ENCODE measurements around the gene MRNIP. TPM values are rescaled to one million over a fixed set of nuclear protein-coding genes. Genes with fewer than 3 reads are reported as not detected.
"Not testable (repeated sequence)": the region's sequence is repeated elsewhere in the genome, so short reads cannot be mapped to it uniquely, and the experiment has no call there.

MRNIP gene
- total RNA-seq, 1 donor, result 13.0 TPM

DNA sequence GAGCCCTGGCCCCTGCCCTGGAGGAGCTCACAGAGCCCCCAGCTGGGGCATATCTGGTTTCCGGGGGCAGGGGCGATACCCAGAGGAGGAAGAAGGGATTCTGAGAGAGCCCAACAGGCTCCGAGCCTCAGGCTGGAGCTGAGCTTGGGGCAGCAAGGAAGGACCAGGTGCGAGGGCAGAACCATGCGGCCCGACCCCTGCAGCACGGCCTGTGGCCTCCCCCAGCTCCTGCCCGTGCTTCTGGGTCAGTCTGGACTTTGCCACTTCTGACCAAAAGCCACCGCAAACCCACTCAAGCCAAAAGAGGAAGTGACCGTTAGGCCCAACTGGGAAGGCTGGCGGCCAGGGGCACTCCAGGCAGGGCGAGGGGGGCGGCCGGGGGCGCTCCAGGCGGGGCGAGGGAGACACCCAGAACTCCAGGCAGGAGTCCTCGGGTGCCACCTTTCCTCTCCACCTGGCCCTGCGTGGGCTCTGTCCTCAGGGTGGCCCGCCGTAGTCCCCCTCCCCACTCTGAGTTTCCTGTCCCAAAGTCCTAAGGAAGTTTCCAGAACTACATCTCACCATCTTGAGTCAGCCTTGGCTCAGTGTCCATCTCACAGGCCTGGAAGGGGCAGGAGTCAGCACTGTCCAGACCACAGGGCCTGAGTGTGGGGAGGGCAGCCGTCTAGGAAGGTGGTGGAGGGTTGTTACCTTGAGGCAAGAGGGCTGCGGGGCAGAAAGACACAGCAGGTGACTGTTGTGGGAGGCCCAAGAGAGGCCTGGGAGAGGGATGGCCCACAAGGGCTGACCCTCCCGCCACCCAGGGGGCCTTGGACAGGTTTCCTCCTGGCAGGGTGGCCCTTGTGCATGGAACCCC is 65.8 kb downstream of the MRNIP start:
- H3K4me3 ChIP-seq (ENCODE audit: low read depth, low read length), result no peak overlapping the region
- DNase-seq (ENCODE audit: low read depth), result no peak
- no peak for TF ChIP-seq CTCF (IDR thresholded peaks at IDR 0.05; ENCODE audit: insufficient read depth, low read depth, low read length)

DNA sequence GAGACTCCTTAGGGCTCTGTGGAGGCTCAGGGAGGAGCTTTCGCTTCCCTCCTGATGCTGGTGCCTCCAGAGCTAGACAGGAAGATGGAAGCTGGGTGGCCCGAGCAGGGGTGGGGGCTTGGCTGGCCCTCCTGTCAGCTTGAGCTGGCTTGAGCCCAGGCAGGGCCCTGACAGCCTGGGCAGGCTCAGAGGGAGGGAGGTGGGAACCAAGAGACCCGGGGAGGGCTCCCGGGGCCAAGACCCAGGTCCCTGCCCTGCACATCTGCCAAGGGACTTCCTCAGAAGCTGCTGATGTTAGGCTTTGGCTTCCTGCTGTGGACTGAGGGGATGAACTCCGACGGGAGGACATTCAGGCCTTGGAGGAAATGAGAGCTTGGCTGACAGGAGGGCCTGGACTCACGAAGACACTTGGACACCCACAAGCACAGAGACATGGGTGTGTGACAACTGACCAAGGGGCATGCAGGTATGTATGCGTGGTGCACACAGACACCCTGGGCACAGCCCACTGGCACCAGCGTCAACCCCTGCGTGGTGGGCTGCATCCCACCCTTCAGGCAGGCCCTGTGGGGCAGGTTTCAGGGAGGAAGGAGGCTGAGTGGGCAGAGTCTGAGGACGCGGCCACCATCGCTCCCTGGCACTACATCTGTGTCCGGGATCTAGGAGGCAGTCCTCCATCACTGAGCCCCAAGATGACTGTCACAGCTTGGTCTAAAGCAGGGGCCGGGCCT is 66.6 kb downstream of the MRNIP start:
- H3K4me3 ChIP-seq (ENCODE audit: low read depth, low read length), result no peak overlapping the region
- DNase-seq (ENCODE audit: low read depth), result no peak
- no peak for TF ChIP-seq CTCF (IDR thresholded peaks at IDR 0.05; ENCODE audit: insufficient read depth, low read depth, low read length)

GRCh38 chr5:179789278-179789677 is 69.3 kb downstream of the MRNIP start:
- DNase-seq (ENCODE audit: low read depth); H3K4me3 ChIP-seq (ENCODE audit: low read depth, low read length): not testable (repeated sequence)

DNA sequence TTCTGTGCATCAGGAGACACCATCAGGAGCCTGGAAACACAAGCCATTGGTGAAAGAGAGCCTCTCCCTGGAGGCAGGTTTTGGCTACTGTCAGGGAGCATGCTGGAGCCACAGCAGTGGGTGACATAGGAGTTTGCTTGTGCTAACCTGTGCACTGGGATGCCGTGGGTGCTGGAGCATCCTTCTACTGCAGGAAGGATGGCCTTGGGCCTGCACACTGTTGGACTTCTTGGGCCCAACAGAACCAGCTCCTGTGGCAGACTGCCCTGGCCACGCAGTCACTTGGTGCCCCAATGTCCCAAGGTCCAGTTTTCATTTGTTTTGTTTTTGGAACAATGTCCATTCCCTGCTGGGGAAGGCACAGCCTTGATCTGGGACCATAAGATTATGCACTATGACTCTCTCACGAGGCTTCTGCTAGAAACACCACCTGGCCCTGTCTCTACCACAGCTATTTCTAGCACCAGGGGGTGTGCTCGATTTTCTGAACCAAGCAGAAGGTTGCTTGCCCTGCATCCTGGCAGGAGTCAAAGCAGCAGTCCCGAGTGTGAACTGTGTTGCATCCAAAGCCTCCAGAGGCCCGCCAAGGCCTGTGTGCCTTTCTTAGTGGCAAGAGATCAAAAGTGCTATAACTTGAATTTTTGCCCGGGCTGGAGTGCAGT is 70.3 kb downstream of the MRNIP start:
- TF ChIP-seq CTCF (IDR thresholded peaks at IDR 0.05; ENCODE audit: insufficient read depth, low read depth, low read length), result no peak
- DNase-seq (ENCODE audit: low read depth), result no peak
- H3K4me3 ChIP-seq (ENCODE audit: low read depth, low read length), result no peak overlapping the region

Small RNA genes within 50 kb of the gene (small RNA-seq; reads per million reads assigned to genes)
- 0.75 reads per million for gene MIR1229
- not detected for gene RF00019

Other genes starting within 250 kb of the MRNIP start
- gene HNRNPH1, start 235.1 kb downstream of the MRNIP start, total RNA-seq, result 474 and 562 TPM in 2 replicates
- 0.32 TPM in 1 of 2 replicates, not detected in the other for gene CBY3, start 177.8 kb downstream of the MRNIP start, total RNA-seq
- 628 and 886 TPM in 2 replicates for gene CANX, start 159.8 kb downstream of the MRNIP start, total RNA-seq
- gene MAML1, start 126.0 kb downstream of the MRNIP start, total RNA-seq, result 12.1 and 13.9 TPM in 2 replicates
- gene LTC4S, start 64.8 kb downstream of the MRNIP start, total RNA-seq, result 0.43 TPM in 1 of 2 replicates, not detected in the other
- 83.8 and 102 TPM in 2 replicates for gene MGAT4B, start 52.0 kb downstream of the MRNIP start, total RNA-seq
- gene SQSTM1, start 37.9 kb downstream of the MRNIP start, total RNA-seq, result 752 and 892 TPM in 2 replicates
- 70.0 and 93.1 TPM in 2 replicates for gene TBC1D9B, start 49.1 kb upstream of the MRNIP start, total RNA-seq
- 9.7 and 12.1 TPM in 2 replicates for gene RNF130, start 212.9 kb upstream of the MRNIP start, total RNA-seq